GM19372 (cell line): ENCODE results near the gene PSMD7.
"Not testable (repeated sequence)": the region's sequence is repeated elsewhere in the genome, so short reads cannot be mapped to it uniquely, and the experiment has no call there.

Experiments
- ATAC-seq: cut with Tn5 transposase; IDR thresholded peaks from one replicate; pipeline ENCODE4 v1.9.1; 2021; ENCODE audit warnings: mild to moderate bottlenecking, low read depth, moderate library complexity; ENCODE audit not compliant: unreplicated experiment

Gene PSMD7

GRCh38 chr16:74291577-74292208 is 4.9 kb upstream of the PSMD7 start:
- ATAC-seq, result no peak

- peak; percentile 10 for ATAC-seq
These were observed 546 bp upstream of the PSMD7 start for GRCh38 chr16:74296104-74296431.

- ATAC-seq, result no peak
These were observed 591 bp downstream of the PSMD7 start for GRCh38 chr16:74297145-74297665.

- ATAC-seq, result no peak
These were observed 1.5 kb downstream of the PSMD7 start for GRCh38 chr16:74298104-74298503.

GRCh38 chr16:74302341-74302740 is 5.7 kb downstream of the PSMD7 start:
- no peak for ATAC-seq

- no peak for ATAC-seq
These were observed 7.7 kb downstream of the PSMD7 start for GRCh38 chr16:74304164-74304834.

GRCh38 chr16:74304835-74305176 is 8.2 kb downstream of the PSMD7 start:
- ATAC-seq, result no peak

GRCh38 chr16:74305281-74305680 is 8.7 kb downstream of the PSMD7 start:
- no peak for ATAC-seq

GRCh38 chr16:74305978-74306784 is 9.6 kb downstream of the PSMD7 start:
- ATAC-seq, result no peak

- ATAC-seq, result no peak
These were observed 10.8 kb downstream of the PSMD7 start for GRCh38 chr16:74307383-74307782.

- no peak for ATAC-seq
These were observed 13.5 kb downstream of the PSMD7 start for GRCh38 chr16:74309789-74310781.

GRCh38 chr16:74315059-74315458 is 18.4 kb downstream of the PSMD7 start:
- no peak for ATAC-seq

GRCh38 chr16:74320707-74321106 is 24.1 kb downstream of the PSMD7 start:
- no peak for ATAC-seq

- no peak for ATAC-seq
These were observed 24.7 kb downstream of the PSMD7 start for GRCh38 chr16:74321356-74321755.

GRCh38 chr16:74322301-74322710 is 25.7 kb downstream of the PSMD7 start:
- no peak for ATAC-seq

GRCh38 chr16:74324777-74325176 is 28.2 kb downstream of the PSMD7 start:
- ATAC-seq, result not testable (repeated sequence)

- no peak for ATAC-seq
These were observed 29.0 kb downstream of the PSMD7 start for GRCh38 chr16:74325641-74326040.

- ATAC-seq, result not testable (repeated sequence)
These were observed 31.7 kb downstream of the PSMD7 start for GRCh38 chr16:74328346-74328745.

GRCh38 chr16:74332469-74332868 is 35.9 kb downstream of the PSMD7 start:
- not testable (repeated sequence) for ATAC-seq

- not testable (repeated sequence) for ATAC-seq
These were observed 40.9 kb downstream of the PSMD7 start for GRCh38 chr16:74337506-74337905.
